ENCODE results near the gene CEND1. TPM values are rescaled to one million over a fixed set of nuclear protein-coding genes. Genes with fewer than 3 reads are reported as not detected.

Gene CEND1
- total and polyA plus RNA-seq, 2 of the 4 experiments (the other 2 are of a cell fraction): 0.90 to 4.0 TPM

DNA sequence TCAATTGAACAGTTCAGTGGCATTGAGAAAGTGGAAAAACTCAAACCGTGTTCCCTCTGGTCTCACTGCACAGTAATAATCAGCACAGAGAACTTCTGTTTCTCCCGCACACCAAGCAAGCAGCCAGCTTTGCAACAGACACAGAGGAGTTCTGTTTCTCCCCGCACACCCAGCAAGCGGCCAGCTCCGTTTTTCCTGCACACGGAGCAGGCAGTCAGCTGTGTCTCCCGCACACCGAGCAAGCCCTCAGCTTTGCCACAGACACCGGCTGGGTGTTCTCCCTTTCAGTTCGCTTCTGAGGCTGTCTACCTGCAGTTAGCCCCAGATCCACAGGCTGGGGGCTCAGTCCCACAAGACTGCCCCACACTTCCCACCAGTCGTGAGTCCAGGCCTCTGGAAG is 52.5 kb downstream of the CEND1 start:
- Histone ChIP-seq H4K5ac (ENCODE audit: low read depth, low read length) (no peak overlapping the region), H2BK5ac (ENCODE audit: low read depth, low read length, poor library complexity, severe bottlenecking) (no peak overlapping the region), H3K9ac (ENCODE audit: low read depth, low read length) (no peak overlapping the region), H2AK9ac (replicated peaks; ENCODE audit: low read depth, low read length, poor library complexity) (no peak overlapping the region), H4K20me1 (ENCODE audit: insufficient read depth, low read length) (no peaks in the 10 kb centered on the region), H3K27ac (ENCODE audit: insufficient read depth, low read length) (no peak overlapping the region), H3K14ac (replicated peaks; ENCODE audit: low read depth, low read length) (no peak overlapping the region), H2BK120ac (ENCODE audit: low read depth, low read length) (no peak overlapping the region), H2BK20ac (ENCODE audit: low read depth, low read length) (no peak overlapping the region), H3K9me1 (ENCODE audit: insufficient read depth, low read length) (0 out of 2 replicates have a peak, but pooled peaks cover 2% of the 10 kb centered on the region), H3K18ac (ENCODE audit: low read depth, low read length) (no peak overlapping the region), H3K4me2 (ENCODE audit: low read depth, low read length) (no peak overlapping the region), H4K8ac (ENCODE audit: low read depth in 2 of 2, low read length in 2 of 2) (no peak overlapping the region), H3K9me3 (ENCODE audit: control insufficient read depth, insufficient read depth, low read length) (no peaks in the 10 kb centered on the region), H2AK5ac (ENCODE audit: low read depth, low read length) (no peak overlapping the region), H3K4me3 (ENCODE audit: insufficient read depth, low read depth, low read length) (no peak overlapping the region), H3K4me1 (ENCODE audit: control insufficient read depth, insufficient read depth, low read length) (0 out of 2 replicates have a peak, but pooled peaks cover 1% of the 10 kb centered on the region), H3K36me3 (ENCODE audit: control insufficient read depth, insufficient read depth, low read length) (no peaks in the 10 kb centered on the region), H3K27me3 (ENCODE audit: control insufficient read depth, insufficient read depth, low read length) (peaks cover 15% of the 10 kb centered on the region; the same call in 1 of the 2 replicates), H3K4ac (ENCODE audit: low read depth, low read length) (no peak overlapping the region), H3K23ac (ENCODE audit: low read depth, low read length) (no peak overlapping the region), H3K56ac (ENCODE audit: extremely low read depth, insufficient read depth, low read length) (no peak overlapping the region), H3K79me1 (ENCODE audit: low read depth in 1 of 2, low read length in 2 of 2) (no peaks in the 10 kb centered on the region), H4K91ac (ENCODE audit: insufficient read depth, low read depth, low read length) (no peak overlapping the region), H2AFZ (replicated peaks; ENCODE audit: low read length, poor library complexity) (peak overlapping the region; percentile 46), H2BK15ac (ENCODE audit: low read depth, low read length) (no peak overlapping the region)
- no peak for TF ChIP-seq RFX5 (IDR thresholded peaks at IDR 0.05; ENCODE audit: low read depth, low read length)
- no peak for TF ChIP-seq NFE2L2 (IDR thresholded peaks at IDR 0.05; ENCODE audit: low read depth, low read length)
- no peak for TF ChIP-seq BHLHE40 (IDR thresholded peaks at IDR 0.05; ENCODE audit: low read depth, low read length)
- no peak for TF ChIP-seq RAD21 (IDR thresholded peaks at IDR 0.05; ENCODE audit: low read length)
- no peak for TF ChIP-seq MAFK (IDR thresholded peaks at IDR 0.05; ENCODE audit: low read depth, low read length)
- no peak for TF ChIP-seq CHD1 (IDR thresholded peaks at IDR 0.05; ENCODE audit: low read depth, low read length)
- no peak for TF ChIP-seq SMC3 (IDR thresholded peaks at IDR 0.05; ENCODE audit: low read depth, low read length)
- TF ChIP-seq, protein P1, sequence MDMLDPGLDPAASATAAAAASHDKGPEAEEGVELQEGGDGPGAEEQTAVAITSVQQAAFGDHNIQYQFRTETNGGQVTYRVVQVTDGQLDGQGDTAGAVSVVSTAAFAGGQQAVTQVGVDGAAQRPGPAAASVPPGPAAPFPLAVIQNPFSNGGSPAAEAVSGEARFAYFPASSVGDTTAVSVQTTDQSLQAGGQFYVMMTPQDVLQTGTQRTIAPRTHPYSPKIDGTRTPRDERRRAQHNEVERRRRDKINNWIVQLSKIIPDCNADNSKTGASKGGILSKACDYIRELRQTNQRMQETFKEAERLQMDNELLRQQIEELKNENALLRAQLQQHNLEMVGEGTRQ (IDR thresholded peaks at IDR 0.05; ENCODE audit: low read depth, low read length): no peak
- TF ChIP-seq POLR2A (IDR thresholded peaks at IDR 0.05; ENCODE audit: low read depth, low read length): no peak
- CTCF ChIA-PET: interaction anchor here (1.7 kb wide), 1 partner anchor 10 kb away, joined by 4 read pairs; the partner anchor contains the start of gene TALDO1
- intact Hi-C loops (cut with micrococcal nuclease): no loop called here
- dilution Hi-C loops (cut with HindIII; ENCODE audit: low sequenced_read_pairs, unreplicated experiment): no loop called here
- in situ Hi-C loops (cut with MboI; ENCODE audit: low sequenced_read_pairs): loop anchor here (5.0 kb wide), 1 partner anchor 75 kb away; no protein-coding TSS in a partner anchor
- WGBS, 2 experiments (ENCODE audit: extremely low coverage in 2 of 2, insufficient read length in 1 of 2): 50% methylated on average over 9 of the region's 11 CpGs; no CpG with 5 or more reads in 1 of the 2 experiments
- POLR2A ChIA-PET (ENCODE audit: unreplicated experiment): no interaction called here
- BruUV-seq (replicated peaks): no TSS peak
- DNase-seq (no peak), ATAC-seq (ENCODE audit: low read depth) (peak; percentile 35; the same call in 1 of the 2 replicates)

Small RNA genes lying within 50 kb of the gene (microRNA-seq; reads per million reads assigned to microRNA genes)
- not detected for gene SNORA52 (ENCODE audit: insufficient read depth, insufficient read length)

Small RNA genes lying within 50 kb of the gene (small RNA-seq; reads per million reads assigned to genes)
- gene SNORA52: 0 reads per million in 5 experiments

Other genes starting within 250 kb of the CEND1 start
- 0.18 and 0.28 TPM in 2 replicates for gene LMNTD2, start 229.4 kb downstream of the CEND1 start, total RNA-seq (2012; rRNA removed)
- 1.3 and 2.5 TPM in 2 replicates for gene LMNTD2, start 229.4 kb downstream of the CEND1 start, polyA plus RNA-seq (2012; rRNA removed)
- 6.8 and 6.9 TPM in 2 replicates for gene RASSF7, start 229.1 kb downstream of the CEND1 start, total RNA-seq (2012; rRNA removed)
- gene RASSF7, start 229.1 kb downstream of the CEND1 start, polyA plus RNA-seq (2012; rRNA removed): 18.5 and 24.2 TPM in 2 replicates
- 10.9 and 12.2 TPM in 2 replicates for gene PHRF1, start 213.6 kb downstream of the CEND1 start, total RNA-seq (2012; rRNA removed)
- 17.5 and 23.0 TPM in 2 replicates for gene PHRF1, start 213.6 kb downstream of the CEND1 start, polyA plus RNA-seq (2012; rRNA removed)
- 1.4 and 1.6 TPM in 2 replicates for gene IRF7, start 174.1 kb downstream of the CEND1 start, total RNA-seq (2012; rRNA removed)
- 4.5 and 5.8 TPM in 2 replicates for gene IRF7, start 174.1 kb downstream of the CEND1 start, polyA plus RNA-seq (2012; rRNA removed)
- not detected in 2 replicates for gene CDHR5, start 165.1 kb downstream of the CEND1 start, total RNA-seq (2012; rRNA removed)
- gene CDHR5, start 165.1 kb downstream of the CEND1 start, polyA plus RNA-seq (2012; rRNA removed): not detected in 2 replicates
- not detected in 2 replicates for gene SCT, start 162.9 kb downstream of the CEND1 start, total RNA-seq (2012; rRNA removed)
- not detected in 2 replicates for gene SCT, start 162.9 kb downstream of the CEND1 start, polyA plus RNA-seq (2012; rRNA removed)
- not detected in 2 replicates for gene DRD4, start 152.8 kb downstream of the CEND1 start, total RNA-seq (2012; rRNA removed)
- gene DRD4, start 152.8 kb downstream of the CEND1 start, polyA plus RNA-seq (2012; rRNA removed): not detected in 2 replicates
- gene DEAF1, start 94.9 kb downstream of the CEND1 start, total RNA-seq (2012; rRNA removed): 21.7 and 22.9 TPM in 2 replicates
- 31.6 and 35.8 TPM in 2 replicates for gene DEAF1, start 94.9 kb downstream of the CEND1 start, polyA plus RNA-seq (2012; rRNA removed)
- 5.0 and 5.6 TPM in 2 replicates for gene TMEM80, start 94.3 kb downstream of the CEND1 start, total RNA-seq (2012; rRNA removed)
- gene TMEM80, start 94.3 kb downstream of the CEND1 start, polyA plus RNA-seq (2012; rRNA removed): 21.2 and 21.7 TPM in 2 replicates
- 12.2 and 17.2 TPM in 2 replicates for gene EPS8L2, start 83.9 kb downstream of the CEND1 start, total RNA-seq (2012; rRNA removed)
- 38.7 and 39.4 TPM in 2 replicates for gene EPS8L2, start 83.9 kb downstream of the CEND1 start, polyA plus RNA-seq (2012; rRNA removed)
- gene TALDO1, start 42.6 kb downstream of the CEND1 start, total RNA-seq (2012; rRNA removed): 147 and 156 TPM in 2 replicates
- 210 and 228 TPM in 2 replicates for gene TALDO1, start 42.6 kb downstream of the CEND1 start, polyA plus RNA-seq (2012; rRNA removed)
- gene GATD1, start 12.6 kb downstream of the CEND1 start, total RNA-seq (2012; rRNA removed): 3.0 and 4.2 TPM in 2 replicates
- 48.1 and 52.5 TPM in 2 replicates for gene GATD1, start 12.6 kb downstream of the CEND1 start, polyA plus RNA-seq (2012; rRNA removed)
- 7.2 and 8.2 TPM in 2 replicates for gene SLC25A22, start 8.2 kb upstream of the CEND1 start, total RNA-seq (2012; rRNA removed)
- gene SLC25A22, start 8.2 kb upstream of the CEND1 start, polyA plus RNA-seq (2012; rRNA removed): 41.3 and 48.8 TPM in 2 replicates
- 0.56 and 1.3 TPM in 2 replicates for gene PIDD1, start 15.1 kb upstream of the CEND1 start, total RNA-seq (2012; rRNA removed)
- gene PIDD1, start 15.1 kb upstream of the CEND1 start, polyA plus RNA-seq (2012; rRNA removed): 16.4 and 20.3 TPM in 2 replicates
- gene RPLP2, start 19.9 kb upstream of the CEND1 start, total RNA-seq (2012; rRNA removed): 59.9 and 95.0 TPM in 2 replicates
- gene RPLP2, start 19.9 kb upstream of the CEND1 start, polyA plus RNA-seq (2012; rRNA removed): 1,851 and 1,897 TPM in 2 replicates
- 7.0 and 7.2 TPM in 2 replicates for gene PNPLA2, start 28.8 kb upstream of the CEND1 start, total RNA-seq (2012; rRNA removed)
- gene PNPLA2, start 28.8 kb upstream of the CEND1 start, polyA plus RNA-seq (2012; rRNA removed): 94.3 and 109 TPM in 2 replicates
- gene CRACR2B, start 37.8 kb upstream of the CEND1 start, total RNA-seq (2012; rRNA removed): 0.28 and 0.54 TPM in 2 replicates
- 2.5 and 3.2 TPM in 2 replicates for gene CRACR2B, start 37.8 kb upstream of the CEND1 start, polyA plus RNA-seq (2012; rRNA removed)
- gene CD151, start 42.9 kb upstream of the CEND1 start, total RNA-seq (2012; rRNA removed): 789 and 1,150 TPM in 2 replicates
- 1,267 and 1,435 TPM in 2 replicates for gene CD151, start 42.9 kb upstream of the CEND1 start, polyA plus RNA-seq (2012; rRNA removed)
- 44.4 and 123 TPM in 2 replicates for gene POLR2L, start 52.4 kb upstream of the CEND1 start, total RNA-seq (2012; rRNA removed)
- 416 and 907 TPM in 2 replicates for gene POLR2L, start 52.4 kb upstream of the CEND1 start, polyA plus RNA-seq (2012; rRNA removed)
- gene TSPAN4, start 52.8 kb upstream of the CEND1 start, total RNA-seq (2012; rRNA removed): 143 and 161 TPM in 2 replicates
- gene TSPAN4, start 52.8 kb upstream of the CEND1 start, polyA plus RNA-seq (2012; rRNA removed): 293 and 327 TPM in 2 replicates
- gene CHID1, start 120.7 kb upstream of the CEND1 start, total RNA-seq (2012; rRNA removed): 30.3 and 34.2 TPM in 2 replicates
- 121 and 140 TPM in 2 replicates for gene CHID1, start 120.7 kb upstream of the CEND1 start, polyA plus RNA-seq (2012; rRNA removed)
- gene AP2A2, start 135.8 kb upstream of the CEND1 start, total RNA-seq (2012; rRNA removed): 19.9 and 20.3 TPM in 2 replicates
- 49.0 and 53.6 TPM in 2 replicates for gene AP2A2, start 135.8 kb upstream of the CEND1 start, polyA plus RNA-seq (2012; rRNA removed)
- gene MUC6, start 246.6 kb upstream of the CEND1 start, total RNA-seq (2012; rRNA removed): not detected in 2 replicates
- not detected in 2 replicates for gene MUC6, start 246.6 kb upstream of the CEND1 start, polyA plus RNA-seq (2012; rRNA removed)

All from IMR-90 (cell line).